Activated CD4-positive, alpha-beta T cell treated with anti-CD3 and anti-CD28 coated beads for 1 hour (primary cell): ENCODE measurements around the gene MSRB3.
"Not testable (repeated sequence)": the region's sequence is repeated elsewhere in the genome, so short reads cannot be mapped to it uniquely, and the experiment has no call there.

Experiments used
- DNase-seq: peaks from one replicate; pipeline ENCODE4 v3.0.0-alpha.2; 2020

MSRB3 gene

GRCh38 chr12:65278576-65279368, at the start of gene MSRB3:
MSRB3 (plus strand) TSS chr12:65278683; CDS start chr12:65308580, 29,897 bp downstream.
- DNase-seq, result no peak

- no peak for DNase-seq
Measured at GRCh38 chr12:65229441-65229840, 49.0 kb upstream of the MSRB3 start.

GRCh38 chr12:65232476-65233077, 45.9 kb upstream of the MSRB3 start:
- DNase-seq, result no peak

- DNase-seq, result no peak
Measured at GRCh38 chr12:65237153-65237552, 41.3 kb upstream of the MSRB3 start.

GRCh38 chr12:65238609-65239008, 39.9 kb upstream of the MSRB3 start:
- DNase-seq, result no peak

- no peak for DNase-seq
Measured at GRCh38 chr12:65248656-65249633, 29.5 kb upstream of the MSRB3 start.

DNA sequence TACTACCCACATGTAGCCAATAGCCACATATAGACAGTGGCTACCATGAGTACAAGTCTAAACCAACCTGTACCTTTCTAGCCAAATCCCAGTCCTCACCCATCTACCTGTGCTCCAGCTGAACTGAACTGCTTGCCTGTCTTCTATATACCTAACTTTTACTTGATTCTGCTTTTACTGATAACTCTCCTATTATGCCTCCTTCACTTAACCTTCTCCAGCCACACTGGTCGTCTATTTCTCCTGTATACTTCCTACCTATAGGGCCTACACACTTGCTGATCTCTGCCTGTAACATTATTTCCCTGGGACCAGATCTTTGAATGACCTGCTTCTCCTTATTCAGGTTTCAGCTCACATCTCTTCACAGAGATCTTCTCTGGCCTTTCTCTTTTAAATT, 26.0 kb upstream of the MSRB3 start:
- DNase-seq, result no peak

DNA sequence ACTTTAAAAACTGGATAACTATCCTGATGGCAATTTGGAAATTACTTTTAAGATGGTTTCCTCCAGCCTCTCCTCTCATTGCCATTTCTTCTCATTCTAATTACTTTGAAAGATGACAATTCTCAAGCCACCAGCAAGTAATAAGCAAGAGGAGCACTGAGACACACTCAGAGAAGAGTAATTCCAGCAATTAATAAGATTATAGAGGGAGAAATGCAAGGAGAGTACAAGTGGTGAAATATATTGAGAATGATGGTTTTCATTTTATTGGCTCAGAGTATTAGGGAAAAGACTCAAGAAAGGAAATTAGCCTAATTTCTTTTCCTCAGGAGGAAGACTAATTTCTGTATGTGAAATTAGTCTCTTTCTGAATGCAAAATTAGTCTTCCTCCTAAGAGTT, 20.5 kb upstream of the MSRB3 start:
- no peak for DNase-seq

DNA sequence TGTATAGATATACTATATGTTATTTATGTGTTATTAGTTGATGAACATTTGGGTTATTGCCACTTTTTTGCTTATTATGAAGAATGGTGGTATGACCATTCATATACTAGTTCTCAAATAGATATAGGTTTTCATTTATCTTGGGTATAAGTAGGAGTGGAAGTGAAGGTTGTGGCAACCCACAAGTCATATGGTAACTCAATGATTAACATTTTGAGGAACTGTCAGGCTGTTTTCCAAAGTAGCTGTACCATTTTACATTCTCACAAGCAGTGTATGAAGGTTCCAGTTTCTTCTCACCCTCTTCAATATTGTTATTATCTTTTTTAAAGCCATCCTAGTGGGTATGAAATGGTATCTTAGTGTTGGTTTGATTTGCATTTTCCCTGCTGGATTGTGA, 19.0 kb upstream of the MSRB3 start:
- DNase-seq, result no peak

- DNase-seq, result no peak
Measured at GRCh38 chr12:65263777-65264176, 14.7 kb upstream of the MSRB3 start.

DNA sequence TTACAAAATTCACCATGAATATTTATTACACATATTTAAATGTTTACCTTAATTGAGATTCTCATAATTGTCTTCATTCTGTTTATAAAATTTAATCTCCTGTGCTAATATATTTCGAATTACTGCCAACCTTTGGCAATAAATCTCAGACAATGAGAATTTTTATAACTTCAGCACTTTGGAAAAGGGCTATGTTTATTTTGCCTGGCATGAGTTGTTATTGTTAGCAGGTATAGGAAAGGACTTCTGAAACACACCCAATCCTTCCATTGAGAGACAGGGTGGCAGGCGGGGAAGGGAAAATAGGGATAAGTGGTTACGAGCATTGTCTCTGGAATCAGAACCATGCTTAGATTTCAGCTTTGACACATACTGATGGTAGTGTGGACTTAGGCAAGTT, 12.1 kb upstream of the MSRB3 start:
- no peak for DNase-seq

GRCh38 chr12:65269603-65270002, 8.9 kb upstream of the MSRB3 start:
- no peak for DNase-seq

GRCh38 chr12:65274602-65275272, 3.7 kb upstream of the MSRB3 start:
- DNase-seq, result no peak

DNA sequence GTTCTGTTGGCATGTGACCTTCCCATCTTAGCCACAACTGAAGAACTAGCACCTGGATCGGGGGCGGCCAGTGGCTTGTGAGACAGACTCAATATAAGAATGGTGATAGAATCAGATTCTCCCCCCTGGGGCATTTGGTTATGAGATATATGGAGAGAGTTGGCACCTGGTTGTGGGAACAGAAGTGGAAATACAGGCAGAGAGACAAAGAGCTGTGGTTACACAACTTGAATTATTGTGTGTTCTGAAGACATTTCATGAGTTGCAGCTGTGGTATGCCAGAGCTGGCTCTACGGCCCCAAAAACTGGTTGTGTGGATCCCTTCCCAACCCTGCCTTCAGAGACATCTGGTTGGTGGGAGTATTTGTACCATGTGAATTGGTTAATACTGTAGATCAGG, 2.9 kb upstream of the MSRB3 start:
- DNase-seq, result no peak

- no peak for DNase-seq
Measured at GRCh38 chr12:65276916-65277530, 1.5 kb upstream of the MSRB3 start.

DNA sequence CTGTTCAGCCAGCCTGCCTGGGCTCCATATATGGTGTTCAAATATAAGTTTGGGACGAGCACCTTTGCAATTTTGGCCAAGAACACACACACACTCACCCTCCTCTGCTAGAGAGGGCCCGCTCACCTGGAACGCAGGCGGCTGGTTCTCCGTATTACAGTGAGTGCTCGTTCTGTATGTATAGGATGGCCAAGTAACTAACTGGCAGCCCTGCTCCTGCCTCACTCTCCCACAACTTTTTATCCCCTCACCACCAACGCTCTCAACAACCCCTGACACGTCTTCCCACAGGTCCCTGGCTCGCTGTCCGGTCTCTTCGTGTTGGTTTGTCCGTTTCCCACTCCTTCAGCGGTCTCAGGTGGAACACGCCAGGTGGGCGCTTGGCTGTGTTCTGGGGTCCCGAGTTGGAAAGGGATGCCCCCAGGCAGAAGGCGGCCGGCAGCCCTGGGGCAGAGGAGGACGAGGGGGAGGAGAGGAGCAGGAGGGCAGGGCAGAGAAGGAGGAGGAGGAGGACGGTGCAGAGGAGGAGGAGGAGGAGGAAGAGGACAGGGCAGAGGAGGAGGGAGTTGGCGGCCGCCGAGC, 398 bp upstream of the MSRB3 start:
- DNase-seq, result no peak

DNA sequence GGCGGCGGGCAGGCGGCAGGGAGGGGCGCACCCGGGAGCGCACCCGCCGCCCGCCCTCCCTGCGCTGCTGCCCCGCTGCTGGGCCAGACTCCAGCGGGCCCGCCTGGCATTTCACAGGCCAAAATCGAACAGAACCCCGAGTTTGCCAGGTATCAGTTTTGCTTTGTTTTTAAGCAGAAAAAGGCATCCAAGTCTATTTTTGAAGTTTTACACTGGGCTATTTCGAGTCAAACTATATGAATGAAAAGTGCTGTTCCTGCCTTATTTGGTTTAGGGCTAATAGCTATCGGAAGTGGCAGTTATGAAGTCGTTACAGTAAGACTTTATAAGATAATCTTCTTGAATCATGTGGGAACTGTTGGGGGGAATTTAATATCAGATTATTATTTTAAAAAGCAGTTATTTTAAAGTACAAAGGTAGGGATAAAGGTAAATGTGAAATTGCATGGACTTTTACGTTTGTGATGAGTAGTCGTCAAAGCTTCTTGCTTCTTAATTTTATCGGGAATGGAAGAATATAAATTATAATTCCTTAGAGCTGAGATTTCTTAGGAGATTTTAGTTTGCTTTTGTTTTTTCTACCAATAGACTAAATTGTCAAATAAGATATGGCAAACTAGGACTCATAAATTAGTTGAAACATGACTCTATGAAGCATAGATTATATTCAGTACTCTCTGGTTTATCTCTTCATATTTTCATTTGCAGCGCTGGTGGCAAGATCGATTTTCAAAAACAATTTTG, 1.1 kb downstream of the MSRB3 start:
- no peak for DNase-seq

DNA sequence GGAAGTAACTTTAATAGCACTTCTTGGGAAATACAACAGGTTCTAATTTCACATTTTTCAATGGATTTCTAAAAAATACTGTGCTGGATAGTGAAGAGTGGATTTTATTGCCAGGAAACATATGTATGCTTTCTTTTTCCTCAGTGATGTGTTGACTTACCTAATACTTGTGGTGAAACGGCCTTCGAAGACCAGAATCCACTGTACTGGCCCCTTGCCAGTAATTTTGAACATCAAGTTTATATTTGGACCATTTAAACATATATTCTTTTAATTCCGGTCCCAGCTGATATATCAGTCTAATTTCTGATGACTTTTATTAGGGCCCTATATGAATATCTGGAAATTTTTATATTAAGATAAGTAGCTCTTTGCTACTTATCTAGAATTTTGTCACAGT, 1.8 kb downstream of the MSRB3 start:
- DNase-seq, result no peak

DNA sequence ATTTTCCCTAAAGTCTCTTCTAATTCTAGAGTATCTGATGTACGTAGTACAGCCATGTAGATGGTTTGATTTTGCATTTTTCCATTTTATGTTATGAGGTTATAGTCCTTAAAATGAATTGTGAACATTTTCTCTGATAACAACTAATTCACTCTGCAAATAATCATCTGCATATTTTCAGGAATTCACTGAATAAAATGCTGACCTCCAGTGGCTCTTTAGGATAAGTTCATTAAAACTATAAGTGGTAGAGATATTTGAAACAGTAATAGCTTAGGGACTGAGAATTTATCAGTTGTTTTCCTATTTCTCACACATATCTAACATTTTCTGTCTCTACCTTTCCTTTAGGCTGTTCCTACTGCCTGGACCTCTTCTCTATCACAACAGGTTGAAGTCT, 4.4 kb downstream of the MSRB3 start:
- no peak for DNase-seq

DNA sequence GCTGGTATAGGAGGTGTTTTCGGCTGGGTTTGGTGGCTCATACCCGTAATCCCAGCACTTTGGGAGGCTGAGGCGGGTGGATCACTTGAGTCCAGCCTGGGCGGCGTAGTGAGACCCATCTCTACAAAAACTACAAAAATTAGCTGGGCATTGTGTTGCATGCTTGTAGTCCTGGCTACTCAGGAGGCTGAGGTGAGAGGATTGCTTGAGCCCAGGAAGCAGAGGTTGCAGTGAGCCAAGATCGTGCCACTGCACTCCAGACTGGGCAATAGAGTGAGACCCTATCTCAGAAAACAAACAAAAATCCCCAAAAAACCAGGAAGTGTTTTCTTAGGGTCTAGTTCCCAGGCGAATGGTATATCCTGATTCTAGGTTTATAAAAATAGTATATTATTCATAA, 7.0 kb downstream of the MSRB3 start:
- not testable (repeated sequence) for DNase-seq

DNA sequence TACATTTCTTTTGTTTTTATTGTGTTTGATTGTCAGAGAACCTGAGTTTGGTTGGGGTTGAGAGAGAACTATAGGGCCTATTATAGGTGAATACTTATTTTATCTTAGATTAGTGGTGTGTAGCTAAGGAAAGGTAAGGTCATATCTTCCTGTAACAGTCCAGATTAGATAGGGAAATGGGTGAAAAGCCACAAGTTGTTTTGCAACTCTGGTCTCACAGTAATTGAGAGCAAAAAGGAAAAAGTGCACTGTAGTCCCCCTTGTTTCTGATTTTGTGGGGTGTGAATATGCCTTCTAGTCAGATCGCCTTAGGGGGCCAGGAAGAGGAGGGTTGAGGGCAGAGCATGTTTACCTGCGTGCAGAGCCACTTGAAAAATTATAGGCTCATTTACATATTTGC, 8.9 kb downstream of the MSRB3 start:
- no peak for DNase-seq
